Stimulated activated memory B cell treated with anti-CD40 and anti-IgM and Interleukin-4, amounts not matched to agents 10 μg/mL and 1 μg/mL and 100 μg/mL, for 72 hours (primary cell): Measurements from ENCODE around the gene PPP1R37.

Experiments used
- ATAC-seq: fragments of 150-1000 bp; cut with Tn5 transposase; 2 replicates; pipeline ENCODE4 v1.10.0; 2021
- H3K27ac Mint-ChIP-seq: one replicate; pipeline ENCODE4 v1.8.0; 2022; ENCODE audit warnings: mild to moderate bottlenecking, mixed read lengths
- H3K27me3 Mint-ChIP-seq: one replicate; pipeline ENCODE4 v1.8.0; 2022; ENCODE audit warnings: mixed read lengths
- H3K36me3 Mint-ChIP-seq: one replicate; pipeline ENCODE4 v1.8.0; 2022; ENCODE audit warnings: mixed read lengths
- H3K4me1 Mint-ChIP-seq: one replicate; pipeline ENCODE4 v1.8.0; 2022; ENCODE audit warnings: mixed read lengths
- H3K4me3 Mint-ChIP-seq: one replicate; pipeline ENCODE4 v1.8.0; 2022; ENCODE audit warnings: mild to moderate bottlenecking, moderate library complexity, mixed read lengths
- H3K9me3 Mint-ChIP-seq: one replicate; pipeline ENCODE4 v1.8.0; 2022; ENCODE audit warnings: mixed read lengths

Gene PPP1R37

DNA sequence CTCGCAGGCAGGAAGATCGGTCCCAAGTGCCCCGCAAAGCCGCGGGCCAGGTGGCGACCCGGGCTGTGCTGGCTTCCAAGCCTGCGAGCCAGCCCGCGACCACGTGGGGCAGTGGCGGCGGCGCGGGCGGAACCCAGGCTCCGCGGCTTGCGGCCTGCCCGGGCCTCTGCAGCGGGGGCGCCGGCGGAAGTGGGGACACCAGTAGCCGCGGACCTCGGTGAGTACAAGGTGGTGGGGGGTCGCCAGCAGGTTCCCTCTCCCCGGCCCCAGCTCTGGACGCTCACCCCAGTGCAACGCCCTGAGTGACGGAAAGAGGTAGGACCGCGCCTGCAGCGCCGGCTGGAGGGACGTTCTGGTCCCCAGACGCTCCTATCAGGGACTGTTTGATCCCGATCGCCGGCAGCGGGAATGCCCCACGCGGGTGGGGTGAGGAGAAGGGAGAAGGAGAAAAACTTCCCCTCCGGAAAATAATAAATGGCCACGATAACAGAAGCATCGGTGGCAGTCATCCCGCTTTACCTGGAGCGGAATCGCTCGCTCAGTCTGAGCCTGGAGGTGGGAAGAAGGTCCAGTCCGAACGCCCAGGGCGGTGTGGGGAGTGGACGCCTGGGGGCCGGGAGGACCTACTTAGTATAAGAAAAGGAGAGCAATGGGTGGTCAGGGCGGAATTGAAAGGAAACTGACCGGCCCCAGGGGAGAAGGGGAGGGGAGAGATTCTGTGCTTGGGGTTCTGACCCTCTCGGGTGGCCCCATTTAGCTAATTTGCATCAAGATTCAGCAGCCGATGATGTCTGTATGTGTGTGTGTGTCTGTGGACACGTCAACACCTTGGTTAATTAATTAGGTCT lies 13.7 kb upstream of the PPP1R37 start, which contains the start of gene GEMIN7:
TSS of gene GEMIN7 (plus strand) at position 198 of the 848 bp plus-strand sequence. CDS start 10,855 bp downstream, outside the sequence.
- Mint-ChIP-seq H3K4me1 (peaks cover 58% of the 10 kb centered on the region), H3K9me3 (no peaks in the 10 kb centered on the region), H3K27ac (peak within 1 kb of the TSS; percentile 93), H3K4me3 (peak within 1 kb of the TSS; percentile 92), H3K27me3 (no peaks in the 10 kb centered on the region), H3K36me3 (peaks cover 20% of the 10 kb centered on the region)
- peak; percentile 59 for ATAC-seq

DNA sequence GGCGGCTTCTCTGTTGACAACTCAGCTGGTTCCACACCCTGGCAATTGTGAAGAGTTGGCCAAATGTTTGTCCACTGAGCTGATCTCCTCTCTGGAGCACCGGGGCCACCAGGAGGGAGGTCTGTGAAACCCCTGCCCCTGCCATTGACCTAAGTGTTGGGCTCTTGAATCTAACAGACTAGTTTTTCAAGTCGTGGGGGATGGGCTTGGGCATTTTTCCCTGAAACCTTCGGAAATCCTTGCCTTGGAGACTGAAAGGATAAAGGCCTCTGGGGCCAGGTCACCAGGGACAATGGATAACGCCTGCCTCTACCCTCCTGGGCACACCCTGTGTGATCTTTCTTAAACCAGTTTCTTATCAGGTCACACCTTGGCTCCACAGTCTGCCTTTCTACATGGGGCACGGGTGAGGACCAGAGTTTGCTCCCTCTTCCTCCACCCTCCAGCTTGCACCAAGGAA lies 13.0 kb upstream of the PPP1R37 start:
- no peak for ATAC-seq
- Mint-ChIP-seq H3K4me3 (peak overlapping the region; percentile 92), H3K9me3 (no peaks in the 10 kb centered on the region), H3K36me3 (peaks cover 20% of the 10 kb centered on the region), H3K4me1 (peaks cover 51% of the 10 kb centered on the region), H3K27me3 (no peaks in the 10 kb centered on the region), H3K27ac (peak overlapping the region; percentile 93)

DNA sequence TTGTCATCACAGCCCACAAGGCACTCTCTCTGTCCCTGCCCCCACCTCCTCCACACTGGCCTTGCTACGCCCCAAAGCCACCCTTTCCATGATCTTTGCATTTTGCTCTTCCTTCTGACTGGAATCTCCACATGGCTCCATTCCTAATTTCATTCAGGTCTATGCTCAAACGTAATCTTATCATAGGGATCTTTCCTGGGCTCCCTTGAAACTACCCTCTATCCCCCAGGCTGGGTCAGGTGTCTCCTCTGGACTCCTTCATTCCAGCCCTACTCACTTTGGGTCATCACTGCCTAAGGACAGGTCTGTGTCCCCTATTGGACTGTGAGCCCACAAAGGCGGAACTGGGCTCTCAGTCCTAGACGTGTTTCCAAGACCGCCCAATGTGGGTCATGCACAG lies 10.8 kb upstream of the PPP1R37 start:
- H3K4me3 Mint-ChIP-seq, result no peak overlapping the region
- peaks cover 20% of the 10 kb centered on the region for H3K36me3 Mint-ChIP-seq
- H3K27ac Mint-ChIP-seq, result no peak overlapping the region
- no peak for ATAC-seq
- no peaks in the 10 kb centered on the region for H3K27me3 Mint-ChIP-seq
- H3K9me3 Mint-ChIP-seq, result no peaks in the 10 kb centered on the region
- H3K4me1 Mint-ChIP-seq, result peaks cover 45% of the 10 kb centered on the region

DNA sequence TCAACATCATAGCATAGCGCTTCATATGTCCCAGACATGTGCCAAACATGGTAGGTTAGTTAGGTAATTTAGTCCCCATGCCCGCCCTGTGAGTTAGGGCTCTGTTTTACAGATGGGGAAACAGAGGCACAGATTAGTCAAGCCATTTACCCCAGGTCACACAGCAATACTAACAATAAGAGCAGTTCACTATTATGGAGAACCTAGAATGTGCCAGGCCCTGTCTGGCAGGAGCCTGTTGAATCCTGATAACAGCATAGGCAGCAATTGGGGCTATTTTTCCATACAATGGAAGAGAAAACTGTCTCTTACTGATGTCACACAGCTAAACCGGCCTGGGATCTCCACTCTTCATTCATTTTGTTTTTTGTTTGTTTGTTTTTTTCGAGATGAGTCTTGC lies 6.5 kb upstream of the PPP1R37 start:
- H3K9me3 Mint-ChIP-seq, result no peaks in the 10 kb centered on the region
- H3K36me3 Mint-ChIP-seq, result peaks cover 42% of the 10 kb centered on the region
- ATAC-seq, result no peak
- H3K27me3 Mint-ChIP-seq, result no peaks in the 10 kb centered on the region
- no peak overlapping the region for H3K27ac Mint-ChIP-seq
- H3K4me1 Mint-ChIP-seq, result peaks cover 34% of the 10 kb centered on the region
- no peak overlapping the region for H3K4me3 Mint-ChIP-seq

DNA sequence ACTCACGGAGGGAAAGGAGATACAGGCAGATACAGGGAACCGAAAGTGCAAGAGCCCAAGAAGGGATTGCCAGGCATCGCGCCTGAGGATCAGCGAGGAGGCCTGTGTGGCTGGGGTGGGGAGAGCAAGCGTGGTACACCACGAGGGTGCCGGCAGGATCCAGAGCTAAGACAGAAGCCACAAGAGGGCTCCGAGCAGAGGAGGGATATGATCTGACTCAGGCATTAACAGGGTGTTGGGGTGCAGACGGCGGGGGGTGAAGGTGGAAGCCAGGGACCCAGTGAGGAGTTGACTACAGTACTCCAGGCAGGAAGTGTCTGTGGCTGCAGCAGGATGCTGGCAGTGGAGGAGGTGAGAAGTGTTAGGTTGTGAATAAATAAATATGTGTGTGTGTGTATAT lies 5.4 kb upstream of the PPP1R37 start:
- H3K4me1 Mint-ChIP-seq, result peaks cover 32% of the 10 kb centered on the region
- no peak for ATAC-seq
- no peak overlapping the region for H3K4me3 Mint-ChIP-seq
- H3K27me3 Mint-ChIP-seq, result no peaks in the 10 kb centered on the region
- peak overlapping the region; percentile 63 for H3K27ac Mint-ChIP-seq
- H3K36me3 Mint-ChIP-seq, result peaks cover 33% of the 10 kb centered on the region
- H3K9me3 Mint-ChIP-seq, result no peaks in the 10 kb centered on the region

DNA sequence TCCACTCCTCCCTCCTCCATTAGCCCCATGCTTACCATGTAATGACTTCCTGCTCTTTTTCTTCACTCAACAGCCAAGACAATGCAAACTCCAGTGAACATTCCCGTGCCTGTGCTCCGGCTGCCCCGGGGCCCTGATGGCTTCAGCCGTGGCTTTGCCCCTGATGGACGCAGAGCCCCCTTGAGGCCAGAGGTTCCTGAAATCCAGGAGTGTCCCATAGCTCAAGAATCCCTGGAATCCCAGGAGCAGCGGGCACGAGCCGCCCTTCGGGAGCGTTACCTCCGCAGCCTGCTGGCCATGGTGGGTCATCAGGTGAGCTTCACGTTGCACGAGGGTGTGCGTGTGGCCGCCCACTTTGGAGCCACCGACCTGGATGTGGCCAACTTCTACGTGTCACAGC lies 2.9 kb upstream of the PPP1R37 start:
- no peak overlapping the region for H3K27ac Mint-ChIP-seq
- H3K9me3 Mint-ChIP-seq, result no peaks in the 10 kb centered on the region
- H3K4me3 Mint-ChIP-seq, result no peak overlapping the region
- no peak for ATAC-seq
- peaks cover 52% of the 10 kb centered on the region for H3K4me1 Mint-ChIP-seq
- no peaks in the 10 kb centered on the region for H3K27me3 Mint-ChIP-seq
- H3K36me3 Mint-ChIP-seq, result peaks cover 39% of the 10 kb centered on the region

DNA sequence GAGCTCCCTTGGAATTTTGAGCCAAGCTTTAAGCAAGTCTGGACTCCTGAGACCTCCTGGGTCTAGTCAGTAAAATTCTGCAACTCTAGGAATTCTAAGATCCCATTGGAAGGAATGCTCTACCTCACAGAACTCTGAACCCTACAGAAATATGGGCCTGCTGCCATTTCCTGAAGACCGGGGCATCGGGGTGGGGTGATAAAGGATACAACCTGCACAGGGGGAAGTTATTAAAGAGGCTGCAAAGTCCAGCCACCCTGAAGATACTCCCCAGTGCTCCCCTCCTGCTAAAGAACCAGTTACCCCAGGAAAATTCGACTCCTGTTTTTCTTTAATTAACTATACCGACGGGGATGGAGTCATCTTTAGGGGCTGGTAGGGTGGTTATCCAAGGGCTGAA lies 2.4 kb upstream of the PPP1R37 start:
- peaks cover 39% of the 10 kb centered on the region for H3K36me3 Mint-ChIP-seq
- H3K27ac Mint-ChIP-seq, result no peak overlapping the region
- no peak overlapping the region for H3K4me3 Mint-ChIP-seq
- H3K27me3 Mint-ChIP-seq, result no peaks in the 10 kb centered on the region
- H3K9me3 Mint-ChIP-seq, result no peaks in the 10 kb centered on the region
- peaks cover 55% of the 10 kb centered on the region for H3K4me1 Mint-ChIP-seq
- no peak for ATAC-seq

DNA sequence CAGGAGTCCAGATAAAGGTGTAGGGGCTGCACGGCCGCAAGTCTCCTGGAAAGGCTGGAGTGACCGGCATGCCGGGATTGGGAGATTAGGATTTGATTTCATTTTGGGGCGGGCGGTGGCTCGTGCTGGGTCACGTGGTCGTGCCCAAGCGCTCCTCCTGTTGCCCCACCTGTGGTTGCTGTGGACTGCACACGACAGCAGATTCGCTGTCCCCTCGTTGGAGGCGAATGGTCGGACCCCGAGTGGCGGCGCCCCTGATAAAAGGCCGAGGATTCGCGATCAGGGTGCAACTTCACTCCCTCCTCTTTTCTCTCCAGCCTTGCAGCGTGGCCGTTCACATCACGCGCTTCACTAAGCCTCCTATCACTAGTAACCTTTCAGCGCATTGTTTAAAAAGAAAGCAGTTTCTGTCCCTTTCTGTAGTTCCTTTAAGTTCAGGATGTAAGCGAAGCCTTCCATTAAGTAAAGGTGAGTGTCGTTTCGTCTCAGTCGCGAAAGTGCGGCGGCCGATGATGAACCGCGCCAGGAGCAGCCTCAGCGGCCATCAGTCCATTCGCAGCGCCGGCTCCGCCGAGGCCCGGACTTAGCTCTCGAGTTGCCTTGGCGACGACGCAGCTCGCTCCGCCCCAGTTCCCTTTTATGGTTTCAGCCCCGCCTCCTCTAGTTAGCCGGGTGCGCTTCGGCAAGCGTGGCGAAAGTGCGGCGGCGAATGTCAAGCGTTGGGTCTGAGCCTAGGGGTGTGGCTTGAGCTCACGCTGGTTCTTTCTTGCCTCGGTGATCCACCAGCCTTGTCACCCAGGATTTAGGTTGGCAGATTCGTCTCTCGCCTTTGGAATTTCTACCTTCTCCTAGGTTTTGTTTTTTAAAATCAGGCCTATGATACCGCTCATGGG lies 1.7 kb upstream of the PPP1R37 start:
- peak overlapping the region; percentile 99 for H3K27ac Mint-ChIP-seq
- H3K4me3 Mint-ChIP-seq, result peak overlapping the region; percentile 99
- H3K27me3 Mint-ChIP-seq, result no peaks in the 10 kb centered on the region
- H3K4me1 Mint-ChIP-seq, result peaks cover 62% of the 10 kb centered on the region
- peaks cover 39% of the 10 kb centered on the region for H3K36me3 Mint-ChIP-seq
- peak; percentile 91 for ATAC-seq
- H3K9me3 Mint-ChIP-seq, result no peaks in the 10 kb centered on the region

DNA sequence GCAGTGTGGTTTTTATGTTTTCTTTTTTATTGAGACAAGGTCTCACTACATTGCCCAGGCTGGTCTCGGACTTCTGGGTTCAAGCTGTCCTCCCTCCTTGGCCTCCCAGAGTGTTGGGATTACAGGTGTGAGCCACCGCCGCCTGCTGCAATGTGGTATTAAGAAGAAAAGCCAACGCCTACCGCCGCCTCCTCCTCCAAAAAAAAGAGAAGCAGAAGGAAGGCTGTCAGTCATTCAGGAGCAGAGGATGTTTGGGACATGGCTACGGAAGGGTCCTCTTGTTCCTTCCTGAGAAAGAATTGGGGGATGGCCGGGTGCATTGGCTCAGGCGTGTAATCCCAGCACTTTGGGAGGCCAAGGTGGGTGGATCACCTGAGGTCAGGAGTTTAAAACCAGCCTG lies 1.2 kb downstream of the PPP1R37 start:
- Mint-ChIP-seq H3K27me3 (no peaks in the 10 kb centered on the region), H3K4me3 (peak overlapping the region; percentile 99), H3K9me3 (no peaks in the 10 kb centered on the region), H3K27ac (peak overlapping the region; percentile 99), H3K36me3 (peaks cover 27% of the 10 kb centered on the region), H3K4me1 (peaks cover 69% of the 10 kb centered on the region)
- ATAC-seq, result no peak

DNA sequence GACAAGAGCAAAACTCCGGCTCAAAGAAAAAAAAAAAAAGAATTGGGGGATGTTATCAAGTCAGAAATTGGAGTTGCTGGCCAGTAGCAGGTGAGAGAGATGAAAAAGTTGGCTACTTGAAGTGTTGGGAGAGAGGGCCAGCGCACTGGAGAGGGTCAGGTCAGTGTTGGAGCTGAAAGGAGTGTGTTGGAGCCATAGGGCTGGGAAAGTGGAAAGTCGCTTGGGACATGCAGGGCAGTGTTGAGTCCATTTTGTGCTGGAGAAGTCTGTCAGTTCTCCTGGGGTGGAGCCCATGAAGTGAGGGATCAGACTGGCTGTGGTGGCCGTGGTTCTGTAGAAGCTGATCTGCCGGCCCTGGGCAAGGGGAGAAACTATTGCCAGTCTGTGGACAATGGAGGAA lies 1.7 kb downstream of the PPP1R37 start:
- H3K27ac Mint-ChIP-seq, result peak overlapping the region; percentile 99
- no peak for ATAC-seq
- H3K4me3 Mint-ChIP-seq, result peak overlapping the region; percentile 38
- no peaks in the 10 kb centered on the region for H3K27me3 Mint-ChIP-seq
- peaks cover 24% of the 10 kb centered on the region for H3K36me3 Mint-ChIP-seq
- no peaks in the 10 kb centered on the region for H3K9me3 Mint-ChIP-seq
- H3K4me1 Mint-ChIP-seq, result peaks cover 74% of the 10 kb centered on the region

DNA sequence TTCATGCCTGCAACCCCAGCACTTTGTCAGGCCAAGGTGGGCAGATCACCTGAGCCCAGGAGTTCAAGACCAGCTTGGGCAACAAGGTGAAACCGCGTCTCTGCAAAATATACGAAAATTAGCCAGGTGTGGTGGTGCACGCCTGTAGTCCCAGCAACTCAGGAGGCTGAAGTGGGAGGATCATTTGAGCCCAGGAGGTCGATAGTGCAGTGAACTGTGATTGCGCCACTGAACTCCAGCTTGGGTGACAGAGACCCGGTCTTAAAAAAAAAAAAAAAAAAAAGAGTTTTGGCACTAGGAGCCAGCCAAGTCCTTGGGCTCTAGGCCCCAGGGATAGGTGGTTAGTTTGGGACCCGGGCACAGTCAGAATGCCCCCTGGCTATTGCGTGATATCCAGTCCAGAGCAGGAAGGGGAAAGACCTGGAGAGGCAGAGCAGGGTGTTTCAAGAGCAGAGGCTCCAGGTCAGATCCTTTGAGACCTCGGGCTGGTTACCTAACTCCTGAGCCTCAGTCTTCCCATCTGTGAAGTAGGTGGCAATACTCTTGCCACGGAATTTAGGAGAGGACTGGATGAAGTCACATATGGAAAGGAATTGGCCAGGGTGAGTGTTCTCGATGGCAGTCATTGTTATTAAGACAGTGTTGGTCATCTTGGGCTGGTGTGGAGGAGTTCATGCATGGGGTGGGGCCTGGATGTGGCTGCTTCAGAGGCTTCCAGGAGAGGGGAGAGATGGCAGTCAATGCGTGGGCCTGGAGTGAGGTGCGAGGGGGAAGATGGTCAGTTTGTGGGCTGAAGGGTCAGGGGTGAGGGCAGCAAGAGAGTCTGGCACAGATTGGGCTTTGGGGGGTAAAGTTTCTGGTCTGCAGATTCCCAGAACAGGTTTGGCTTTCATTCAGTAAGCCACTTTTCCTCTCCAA lies 2.8 kb downstream of the PPP1R37 start:
- Mint-ChIP-seq H3K27ac (peak overlapping the region; percentile 23), H3K36me3 (peaks cover 14% of the 10 kb centered on the region), H3K9me3 (no peaks in the 10 kb centered on the region), H3K4me3 (no peak overlapping the region), H3K4me1 (peaks cover 78% of the 10 kb centered on the region), H3K27me3 (no peaks in the 10 kb centered on the region)
- ATAC-seq, result no peak

DNA sequence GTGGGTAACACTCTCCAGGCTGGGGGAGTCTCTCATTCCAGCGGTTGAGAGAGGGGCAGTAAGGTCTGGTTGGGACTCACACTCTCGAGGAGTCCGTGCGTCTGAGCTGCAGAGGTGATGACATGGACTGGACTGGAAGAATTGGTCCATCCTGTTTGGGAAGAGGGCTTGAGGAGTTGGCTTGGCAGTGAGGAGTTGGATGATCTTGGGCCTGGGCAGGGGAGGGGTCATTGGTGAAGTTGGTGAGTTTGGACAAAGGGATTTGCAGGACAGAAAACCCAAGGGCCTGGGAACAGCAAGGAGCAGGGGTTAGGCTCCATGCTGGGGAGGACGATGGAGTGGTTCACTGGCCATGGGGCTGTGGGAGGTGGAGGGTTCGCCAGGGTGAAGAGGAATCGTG lies 3.7 kb downstream of the PPP1R37 start:
- Mint-ChIP-seq H3K27me3 (no peaks in the 10 kb centered on the region), H3K9me3 (no peaks in the 10 kb centered on the region), H3K4me3 (no peak overlapping the region), H3K27ac (peak overlapping the region; percentile 23), H3K4me1 (peaks cover 78% of the 10 kb centered on the region), H3K36me3 (peaks cover 6% of the 10 kb centered on the region)
- ATAC-seq, result no peak

DNA sequence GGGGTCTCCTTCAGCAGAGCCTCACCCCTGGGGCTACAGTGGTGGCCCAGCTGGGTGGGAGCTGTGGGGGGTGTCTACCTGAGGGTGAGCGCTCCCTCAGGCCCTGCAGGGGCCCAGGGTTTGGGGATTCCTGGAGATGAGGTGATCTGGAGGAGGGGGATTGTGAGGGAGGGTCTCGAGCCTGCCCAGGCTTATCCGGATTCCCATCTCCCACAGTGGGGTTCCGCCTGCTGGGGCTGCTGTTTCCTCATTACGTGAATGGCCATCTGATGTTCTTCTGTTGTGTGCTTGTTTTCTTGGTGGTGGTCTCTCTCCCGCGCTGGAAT lies 4.4 kb downstream of the PPP1R37 start:
- ATAC-seq, result no peak
- no peaks in the 10 kb centered on the region for H3K27me3 Mint-ChIP-seq
- no peak overlapping the region for H3K4me3 Mint-ChIP-seq
- H3K4me1 Mint-ChIP-seq, result peaks cover 78% of the 10 kb centered on the region
- H3K36me3 Mint-ChIP-seq, result peaks cover 6% of the 10 kb centered on the region
- no peak overlapping the region for H3K27ac Mint-ChIP-seq
- no peaks in the 10 kb centered on the region for H3K9me3 Mint-ChIP-seq

DNA sequence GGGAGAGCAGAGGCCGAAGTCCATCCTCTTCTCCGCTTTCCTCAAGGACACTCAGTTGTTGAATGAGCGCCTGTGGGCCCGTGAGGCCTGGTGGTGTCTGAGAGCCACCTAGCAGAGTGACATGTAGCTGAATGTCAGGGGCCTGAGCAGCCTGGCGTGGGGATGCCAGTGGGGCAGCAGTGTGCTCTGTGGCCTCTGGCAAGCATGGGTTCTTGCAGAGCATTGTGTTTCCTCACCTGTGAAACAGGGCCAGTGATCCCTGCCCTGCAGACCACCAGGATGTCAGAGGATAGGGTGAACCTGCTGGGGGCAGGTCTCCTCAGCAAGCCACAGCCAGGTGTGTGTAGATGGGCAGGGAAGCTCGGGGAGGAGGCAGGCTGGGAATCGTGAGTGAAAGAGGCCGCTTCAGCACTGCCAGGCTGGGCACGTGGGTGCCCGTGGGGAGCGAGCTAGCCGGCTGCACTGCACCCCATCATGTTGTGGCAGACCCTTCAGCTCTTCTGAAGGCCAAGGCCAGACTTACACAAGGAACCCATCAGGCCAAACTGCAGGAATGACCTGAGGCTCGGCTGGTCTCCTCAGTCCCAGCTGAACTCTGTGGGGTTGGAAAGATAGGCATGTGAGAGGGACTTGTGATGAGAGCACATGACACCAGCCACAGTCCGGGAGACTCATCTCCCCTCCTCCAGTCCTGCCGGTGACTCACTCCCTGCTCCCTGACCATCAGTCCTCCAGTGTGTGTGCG lies 5.0 kb downstream of the PPP1R37 start:
- no peaks in the 10 kb centered on the region for H3K27me3 Mint-ChIP-seq
- peaks cover 79% of the 10 kb centered on the region for H3K4me1 Mint-ChIP-seq
- no peak for ATAC-seq
- no peak overlapping the region for H3K4me3 Mint-ChIP-seq
- H3K27ac Mint-ChIP-seq, result no peak overlapping the region
- no peaks in the 10 kb centered on the region for H3K9me3 Mint-ChIP-seq
- peaks cover 6% of the 10 kb centered on the region for H3K36me3 Mint-ChIP-seq
